ENCODE measurements around the gene MARVELD1.

The MARVELD1 gene

DNA sequence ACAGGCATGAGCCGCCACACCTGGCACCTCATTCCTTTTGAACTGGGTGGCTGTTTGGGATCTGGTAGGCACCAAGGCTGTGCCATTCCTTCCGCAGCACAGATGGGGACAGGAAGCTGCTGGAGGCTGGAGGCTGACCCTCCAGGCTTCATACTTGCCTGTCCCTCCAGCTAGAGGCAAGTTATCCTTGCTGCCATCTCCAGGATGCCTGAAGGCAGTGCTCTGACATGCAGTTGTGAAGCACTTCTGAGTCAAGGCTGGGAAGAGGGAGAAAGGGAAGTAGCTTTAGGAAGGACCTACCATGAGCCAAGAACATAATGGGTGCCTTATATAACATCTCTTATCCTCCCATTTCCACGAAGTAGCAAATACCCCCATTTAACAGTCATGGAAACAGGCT, 9.5 kb downstream of the MARVELD1 start:
- no peak for DNase-seq

DNA sequence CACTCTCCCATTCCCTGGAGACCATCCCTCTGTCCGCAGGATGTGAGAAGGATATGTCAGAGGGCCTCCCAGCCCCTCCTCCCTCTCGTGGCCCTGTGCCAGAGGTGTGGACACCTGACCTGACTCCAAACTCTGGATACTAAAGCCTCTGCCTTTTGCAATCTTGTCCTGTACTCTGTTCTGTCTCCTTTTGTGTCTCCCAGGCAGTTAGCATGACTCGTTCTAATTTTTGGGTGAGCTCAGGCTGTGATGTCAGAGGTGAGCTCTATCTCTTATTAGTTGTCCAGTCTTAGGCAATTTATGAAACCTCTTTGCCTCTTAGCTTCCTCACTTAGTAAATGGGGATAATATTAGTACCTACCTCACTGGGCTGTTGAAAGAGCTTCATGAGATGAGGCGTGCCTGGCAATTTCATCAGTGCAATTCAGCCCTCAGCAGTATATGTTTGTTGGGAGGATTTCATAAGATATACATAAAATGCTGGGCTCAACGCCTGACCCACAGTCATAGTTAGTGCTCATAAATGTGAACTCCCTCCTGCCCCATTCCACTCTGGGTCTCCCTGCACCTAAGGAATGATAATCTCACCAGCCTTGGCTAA, 10.9 kb downstream of the MARVELD1 start:
- no peak for DNase-seq

DNA sequence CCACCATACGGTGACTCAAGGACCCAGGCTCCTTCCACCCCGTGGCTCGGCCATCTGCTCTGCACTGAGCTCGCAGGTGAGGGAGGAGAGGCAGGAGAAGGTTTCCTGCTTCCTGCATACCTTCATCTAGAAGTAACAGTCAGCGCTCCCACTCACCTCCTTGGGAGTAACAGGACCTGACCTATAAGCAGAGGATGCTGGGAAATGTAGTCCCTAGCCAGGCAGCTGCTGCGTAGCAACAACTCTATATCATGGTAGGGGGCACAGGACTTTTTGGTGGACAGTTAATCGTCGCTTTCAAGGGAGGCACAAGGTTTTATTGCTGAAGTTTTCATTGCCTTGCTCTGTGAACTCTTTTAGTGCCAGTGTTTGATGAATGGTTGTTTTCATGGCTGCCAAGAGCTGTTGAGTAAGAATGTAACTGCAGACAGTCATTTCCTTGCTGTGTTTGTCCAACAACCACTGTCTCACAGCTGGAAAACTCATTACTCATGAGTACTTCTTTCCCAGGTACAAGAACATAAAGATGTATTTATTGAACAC, 13.2 kb downstream of the MARVELD1 start:
- DNase-seq, result no peak

DNA sequence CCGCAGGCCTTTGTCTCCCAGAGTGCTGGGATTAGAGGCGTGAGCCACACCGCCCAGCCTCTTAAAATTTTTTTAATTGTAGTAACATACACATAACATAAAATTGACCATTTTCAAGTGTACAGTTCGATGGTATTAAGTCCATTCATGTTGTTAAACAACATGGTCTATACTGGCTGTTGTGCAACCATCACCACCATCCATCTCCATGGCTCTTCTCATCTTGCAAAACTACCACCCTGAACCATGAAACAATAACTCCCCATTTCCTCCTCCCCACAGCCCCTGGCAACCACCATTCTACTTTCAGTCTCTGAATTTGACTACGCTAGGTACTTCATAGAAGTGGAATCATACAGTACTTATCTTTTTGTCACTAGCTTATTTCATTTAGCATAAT, 15.5 kb downstream of the MARVELD1 start:
- DNase-seq, result no peak

DNA sequence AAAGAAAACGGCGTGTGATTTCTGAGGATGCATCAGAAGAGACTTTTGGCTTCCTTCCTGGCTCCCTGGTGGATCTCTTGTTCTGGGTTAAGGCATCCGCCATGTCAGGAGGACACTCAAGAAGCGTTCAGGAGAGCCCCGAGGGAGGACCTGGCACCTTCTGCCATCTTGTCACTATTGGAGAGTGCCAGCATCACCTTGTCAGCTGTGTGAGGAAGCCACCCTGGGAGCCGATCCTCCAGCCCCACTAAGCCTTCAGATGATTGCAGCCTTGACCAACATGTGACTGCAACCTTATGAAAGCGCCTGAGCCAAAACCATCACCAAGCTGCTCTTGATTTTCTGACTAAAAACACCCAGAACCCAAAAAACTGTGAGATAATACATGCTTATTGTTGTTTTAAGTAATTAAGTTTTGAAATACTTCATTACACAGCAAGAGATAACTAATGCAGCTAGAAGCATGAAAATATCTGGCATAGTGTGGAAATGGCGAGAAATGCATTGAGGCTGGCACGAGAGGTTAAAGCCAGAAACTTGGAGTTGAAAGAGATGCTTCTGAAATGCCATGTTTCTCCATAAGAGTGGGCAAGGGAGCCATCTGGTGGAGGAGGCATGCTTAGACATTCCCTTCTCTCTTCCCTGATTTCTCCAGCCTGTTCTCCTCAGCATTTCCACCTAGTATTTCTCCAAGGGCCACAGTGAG, 18.0 kb downstream of the MARVELD1 start:
- peak; percentile 47 for DNase-seq

DNA sequence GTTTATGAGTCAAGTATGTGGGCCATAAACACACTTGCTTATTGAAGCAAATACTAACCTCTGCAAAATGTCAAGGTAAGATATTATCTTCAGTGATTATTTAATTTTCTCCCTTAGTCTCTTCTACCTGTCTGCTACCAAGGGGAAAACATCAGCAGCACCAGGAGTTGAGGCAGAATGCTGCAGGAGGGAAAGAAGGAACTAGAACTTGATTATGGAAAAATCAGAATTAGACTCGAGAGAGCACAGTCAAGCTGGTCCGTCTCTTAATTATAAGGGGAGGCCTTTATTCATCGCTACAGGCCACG, 18.5 kb downstream of the MARVELD1 start:
- no peak for DNase-seq

DNA sequence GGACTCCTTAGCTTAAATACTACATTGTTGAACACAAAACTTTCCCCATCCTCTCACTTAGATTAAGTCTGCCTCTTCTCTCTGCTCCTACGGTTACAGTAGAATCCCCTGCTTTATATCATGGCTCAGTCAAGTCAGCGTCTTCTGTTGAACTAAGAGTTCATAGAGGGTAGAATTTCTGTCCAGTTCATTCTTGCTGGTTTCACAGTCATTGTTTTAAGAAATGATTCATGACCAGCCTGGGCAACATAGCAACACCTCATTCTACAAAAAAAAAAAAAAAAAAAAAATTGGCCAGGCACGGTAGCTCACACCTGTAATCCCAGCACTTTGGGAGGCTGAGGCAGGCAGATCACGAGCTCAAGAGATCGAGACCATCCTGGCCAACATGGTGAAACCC, 19.7 kb downstream of the MARVELD1 start:
- no peak for DNase-seq

DNA sequence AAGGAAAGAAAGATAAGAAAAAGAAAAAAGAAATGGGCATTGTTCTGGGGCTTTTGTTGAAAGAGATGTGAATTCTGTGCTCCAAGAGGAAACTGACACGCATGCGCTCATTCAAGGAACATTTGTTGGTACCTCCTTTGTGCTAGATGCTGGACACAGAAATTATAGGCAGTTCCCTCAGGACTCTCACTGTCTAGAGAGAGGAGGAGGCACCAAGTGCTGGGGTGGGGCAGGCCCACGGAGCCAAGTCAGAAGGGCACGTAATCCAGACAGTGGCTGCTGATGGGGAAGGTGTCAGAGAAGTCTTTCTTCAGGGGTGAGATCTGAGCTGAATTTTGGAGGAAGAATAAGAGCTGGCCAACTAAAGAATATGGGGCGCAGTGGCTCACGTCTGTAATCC, 20.5 kb downstream of the MARVELD1 start:
- no peak for DNase-seq

DNA sequence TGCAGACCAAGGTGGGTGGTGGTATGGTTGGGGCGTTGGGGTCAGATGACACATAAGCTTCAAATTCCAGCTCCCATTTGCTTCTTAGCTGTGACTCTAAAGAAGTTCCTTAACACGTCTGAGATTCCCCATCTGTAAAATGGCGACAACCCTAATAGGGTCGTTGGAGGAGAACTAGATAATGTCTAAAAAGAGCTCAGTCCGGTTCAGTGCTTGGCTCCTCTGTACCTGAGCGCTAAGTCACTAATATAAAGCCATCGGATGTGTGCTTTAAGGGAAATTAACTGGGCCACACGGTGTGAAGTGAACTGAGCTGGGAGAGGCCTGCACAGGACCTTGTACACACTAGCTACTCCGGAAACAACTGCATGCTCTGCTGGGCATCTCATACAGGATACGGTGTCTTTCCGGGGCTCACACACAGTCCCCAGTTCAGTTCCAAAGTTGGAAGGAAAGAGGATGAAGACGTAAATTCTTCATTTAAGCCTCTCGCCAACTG, 22.9 kb downstream of the MARVELD1 start:
- DNase-seq, result no peak

DNA sequence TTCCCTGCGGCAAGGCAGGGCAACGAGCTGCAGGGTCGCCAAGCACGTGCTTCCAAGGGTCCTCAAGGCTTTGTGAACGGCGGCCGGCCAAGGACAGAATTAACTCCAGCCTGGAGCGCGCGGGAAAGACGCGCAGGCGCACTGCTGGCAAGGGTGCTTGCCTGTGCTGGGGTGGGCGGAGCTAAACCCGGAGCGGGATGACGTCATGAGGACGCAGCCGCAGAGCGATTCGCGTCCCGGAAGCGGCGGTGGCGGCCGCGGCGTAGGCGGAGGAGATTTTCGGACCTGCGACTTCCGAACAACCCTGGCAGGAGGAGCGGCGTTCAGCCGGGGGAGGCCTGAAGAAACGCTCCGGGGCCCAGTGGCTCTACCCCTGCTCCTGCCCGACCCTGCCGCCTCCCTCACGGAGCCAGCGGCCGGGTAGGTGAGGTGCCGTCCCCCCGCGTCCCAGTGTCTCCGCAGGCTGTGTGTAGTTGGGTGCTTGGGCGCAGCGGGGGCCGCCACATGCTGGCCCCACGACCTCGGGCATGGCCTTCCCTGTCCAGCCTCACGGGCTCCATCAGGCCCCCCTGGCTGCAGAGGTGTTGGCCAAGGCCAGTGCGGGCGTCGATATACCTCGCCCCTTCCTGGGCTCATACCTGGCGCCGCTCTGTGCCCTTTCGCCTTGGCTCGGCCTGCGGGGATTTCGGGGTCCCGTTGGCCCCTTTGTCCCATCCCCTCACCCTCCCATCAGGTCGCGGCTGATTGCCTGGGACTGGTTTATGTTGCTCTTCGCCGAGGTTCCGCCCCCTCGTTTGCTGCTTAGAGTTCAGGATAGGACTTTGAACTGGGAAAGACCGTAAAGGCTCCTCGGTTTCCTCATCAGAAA, 23.6 kb downstream of the MARVELD1 start, which contains the start of gene ZFYVE27:
Gene ZFYVE27 (plus strand): TSS at position 227 of the 868 bp plus-strand sequence. CDS start 1,350 bp downstream, outside the sequence.
- DNase-seq, result peak; percentile 90

DNA sequence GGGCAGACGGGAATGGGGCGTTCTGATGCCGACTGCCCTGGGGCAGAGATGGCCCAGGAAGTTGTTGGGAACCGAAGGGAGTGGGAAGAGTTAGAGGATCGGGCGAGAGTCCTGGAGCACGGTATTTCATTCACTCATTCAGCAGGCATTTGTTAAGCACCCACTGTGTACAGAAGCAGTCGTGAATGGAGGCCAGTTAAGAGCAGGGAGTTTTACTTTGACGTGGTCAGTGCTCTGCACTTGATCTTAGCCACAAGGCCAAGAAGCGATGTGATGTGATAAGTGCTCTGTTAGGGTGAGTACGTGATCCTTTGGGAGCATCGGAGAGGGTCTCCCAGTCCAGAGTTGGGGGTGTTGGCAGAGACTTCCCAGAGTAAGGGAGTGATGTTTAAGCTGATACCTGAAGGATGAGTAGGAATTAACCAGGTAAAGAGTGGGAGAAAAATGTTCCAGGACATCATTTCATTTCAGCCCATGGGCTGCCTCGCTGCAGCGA, 24.3 kb downstream of the MARVELD1 start:
- no peak for DNase-seq

DNA sequence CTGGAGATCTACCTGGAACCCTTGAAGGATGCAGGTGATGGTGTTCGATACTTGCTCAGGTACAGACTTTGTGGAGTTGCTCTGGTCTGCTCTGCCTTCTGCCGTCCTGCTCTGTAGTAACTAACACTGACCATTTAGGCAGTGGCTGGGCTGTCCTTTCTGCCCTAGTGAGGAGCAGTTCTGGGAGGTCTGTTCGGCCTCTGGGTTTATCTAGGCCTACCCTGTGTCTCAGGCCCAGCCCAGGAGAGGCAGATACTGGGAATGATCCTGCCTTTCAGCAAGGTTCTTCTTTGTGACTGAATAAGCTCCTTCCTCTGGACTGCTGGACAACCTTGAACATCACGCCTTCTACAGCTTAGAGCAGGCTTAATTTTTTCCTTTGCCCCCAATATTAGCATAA, 25.1 kb downstream of the MARVELD1 start:
- DNase-seq, result no peak

DNA sequence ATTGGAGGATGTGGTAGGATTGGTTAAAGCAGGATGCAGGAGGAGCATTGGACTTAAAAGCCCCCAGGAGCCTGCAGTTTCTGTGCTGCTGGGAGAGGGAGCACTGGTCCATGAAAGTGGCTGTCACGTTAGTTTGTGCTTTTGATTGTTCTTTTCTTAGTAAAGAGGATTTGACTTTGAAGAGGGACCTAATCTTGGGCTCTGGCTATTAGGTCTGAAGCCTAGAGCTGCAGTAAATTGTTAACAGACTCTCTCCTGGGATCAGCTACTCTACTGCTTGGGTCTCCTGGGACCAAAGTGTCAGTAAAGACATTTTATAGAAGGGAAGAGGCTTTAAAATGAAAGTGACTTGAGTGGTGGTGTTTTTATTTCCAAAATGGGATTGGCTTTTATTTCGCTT, 27.1 kb downstream of the MARVELD1 start:
- DNase-seq, result no peak

DNA sequence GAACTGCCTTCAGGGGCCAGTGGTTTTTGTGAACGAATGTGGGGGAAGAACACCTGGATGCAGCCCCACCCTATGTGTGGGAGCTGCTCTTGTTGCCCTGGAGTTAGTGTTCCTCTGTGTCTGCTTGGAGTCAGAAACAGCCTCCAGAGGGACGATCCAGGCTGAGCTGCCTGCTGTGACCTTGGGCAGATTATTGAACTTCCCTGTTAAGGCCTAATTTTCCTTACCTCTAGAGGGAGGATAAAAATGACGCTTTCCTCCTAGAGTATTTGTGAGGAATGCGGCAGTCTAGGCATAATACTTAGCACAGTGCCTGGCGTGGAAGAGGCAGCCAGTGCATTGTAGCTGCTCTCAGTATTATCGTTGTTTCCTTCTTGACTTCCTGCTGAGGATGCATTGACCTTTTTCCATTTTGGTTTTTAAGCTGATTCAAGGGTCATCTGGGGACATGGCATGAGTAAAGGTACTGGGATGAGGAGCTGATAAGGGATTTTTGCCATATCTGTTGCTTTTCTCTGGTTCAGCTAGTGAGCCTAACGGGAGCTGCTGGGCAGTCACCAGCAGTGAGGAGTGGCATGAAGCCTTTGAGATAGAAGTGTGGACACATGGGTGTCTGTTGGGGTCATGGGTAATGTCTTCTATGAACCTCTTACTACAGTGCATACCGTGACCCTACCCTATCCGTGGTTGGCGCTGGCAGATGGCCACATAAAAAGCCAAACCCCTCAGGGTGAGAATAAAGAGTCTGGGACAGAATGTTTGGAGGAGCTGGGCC, 29.8 kb downstream of the MARVELD1 start:
- DNase-seq, result no peak

DNA sequence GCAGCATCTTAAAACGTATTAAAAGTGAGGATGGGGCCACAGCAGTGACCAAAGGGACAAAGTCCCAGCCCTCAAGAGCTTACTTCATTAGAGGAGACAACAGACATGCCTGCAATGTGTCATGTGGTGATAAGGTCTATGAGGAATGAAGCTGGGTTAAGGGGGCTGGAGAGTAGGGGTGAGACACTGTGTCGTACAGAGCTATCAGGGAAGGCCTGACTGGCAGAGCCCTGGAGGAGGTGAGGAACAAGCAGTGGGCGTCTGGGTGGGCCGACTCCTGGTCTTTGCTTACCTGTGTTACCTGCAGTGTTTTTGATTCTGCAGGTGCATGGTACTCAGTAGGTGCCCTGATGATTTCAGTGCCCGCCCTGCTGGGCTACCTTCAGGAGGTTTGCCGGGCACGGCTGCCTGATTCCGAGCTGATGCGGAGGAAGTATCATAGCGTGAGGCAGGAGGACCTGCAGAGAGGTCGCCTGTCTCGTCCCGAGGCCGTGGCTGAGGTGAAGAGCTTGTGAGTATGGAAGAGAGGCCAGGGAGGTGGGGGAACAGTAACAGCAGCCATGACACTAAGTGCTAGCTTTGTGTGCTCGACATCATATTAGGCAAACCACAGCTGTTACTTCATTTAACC, 31.0 kb downstream of the MARVELD1 start:
- DNase-seq, result no peak

DNA sequence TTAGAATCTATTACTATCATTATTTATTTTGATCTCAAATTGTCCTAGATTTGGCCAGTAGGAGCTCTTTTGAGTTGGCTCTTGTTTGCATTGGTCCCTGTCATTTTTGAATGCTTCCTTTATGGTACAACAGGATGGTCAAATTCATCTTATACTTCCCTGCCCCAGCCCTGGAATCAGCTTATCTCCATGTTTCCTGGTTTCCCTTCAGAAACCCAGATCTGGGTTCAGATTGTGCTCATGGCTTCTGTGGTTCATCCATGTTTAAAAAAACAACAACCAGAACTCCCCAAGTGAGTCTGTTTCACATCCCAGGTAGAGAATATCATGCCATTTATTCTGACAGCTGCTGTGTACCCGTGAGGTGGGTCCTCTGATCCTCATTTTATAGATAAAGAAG, 34.0 kb downstream of the MARVELD1 start:
- no peak for DNase-seq

DNA sequence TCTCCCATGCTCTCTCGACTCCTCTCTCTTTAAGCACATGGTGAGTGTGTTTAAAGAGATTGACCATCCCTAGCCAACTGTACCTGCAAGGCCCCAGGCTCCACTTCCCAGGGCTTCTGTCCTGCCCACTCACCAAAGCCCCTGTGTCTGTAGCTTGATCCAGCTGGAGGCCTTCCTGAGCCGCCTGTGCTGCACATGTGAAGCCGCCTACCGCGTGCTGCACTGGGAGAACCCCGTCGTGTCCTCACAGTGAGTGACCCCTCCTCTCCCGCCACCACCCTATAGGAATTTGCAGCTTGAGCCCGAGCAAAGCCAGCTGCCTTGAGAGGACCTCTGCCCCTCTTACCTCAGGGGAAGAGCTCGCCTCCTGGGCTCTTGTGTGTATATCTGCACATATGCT, 34.6 kb downstream of the MARVELD1 start:
- DNase-seq, result no peak

DNA sequence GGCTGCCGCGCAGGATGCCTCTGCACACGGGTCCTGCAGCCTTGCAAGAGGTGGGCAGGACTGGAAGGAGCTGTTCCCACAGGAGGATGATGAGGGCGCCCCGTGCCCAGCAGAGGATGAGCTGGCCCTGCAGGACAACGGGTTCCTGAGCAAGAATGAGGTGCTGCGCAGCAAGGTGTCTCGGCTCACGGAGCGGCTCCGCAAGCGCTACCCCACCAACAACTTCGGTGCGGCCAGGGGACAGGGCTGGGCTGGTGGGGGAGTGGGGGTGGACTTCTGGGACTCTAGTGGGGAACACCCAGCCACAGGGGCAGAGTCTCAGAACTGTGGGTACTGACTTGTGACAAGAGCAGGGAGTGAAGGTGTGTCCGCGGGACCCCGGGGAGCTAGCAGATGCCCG, 39.4 kb downstream of the MARVELD1 start:
- no peak for DNase-seq

DNA sequence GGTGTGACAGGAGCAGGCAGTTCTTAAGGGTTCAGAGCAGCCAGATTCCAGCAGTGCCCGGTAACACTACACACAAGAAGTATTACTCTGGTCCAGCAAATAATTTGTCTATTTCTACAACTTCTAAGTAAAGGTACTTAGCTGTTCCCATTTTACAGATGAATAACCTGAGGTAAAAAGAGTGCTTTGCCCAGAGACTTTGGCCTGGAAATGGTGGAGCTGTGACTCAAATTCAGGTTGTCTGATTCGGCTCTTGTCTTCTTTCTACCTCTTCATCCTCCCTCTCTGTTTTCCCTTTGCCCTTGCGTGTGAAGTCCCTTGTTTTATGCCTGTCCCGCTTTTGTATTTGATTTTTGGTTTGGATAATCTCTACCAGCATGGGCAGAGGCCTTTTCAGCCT, 41.2 kb downstream of the MARVELD1 start:
- no peak for DNase-seq

DNA sequence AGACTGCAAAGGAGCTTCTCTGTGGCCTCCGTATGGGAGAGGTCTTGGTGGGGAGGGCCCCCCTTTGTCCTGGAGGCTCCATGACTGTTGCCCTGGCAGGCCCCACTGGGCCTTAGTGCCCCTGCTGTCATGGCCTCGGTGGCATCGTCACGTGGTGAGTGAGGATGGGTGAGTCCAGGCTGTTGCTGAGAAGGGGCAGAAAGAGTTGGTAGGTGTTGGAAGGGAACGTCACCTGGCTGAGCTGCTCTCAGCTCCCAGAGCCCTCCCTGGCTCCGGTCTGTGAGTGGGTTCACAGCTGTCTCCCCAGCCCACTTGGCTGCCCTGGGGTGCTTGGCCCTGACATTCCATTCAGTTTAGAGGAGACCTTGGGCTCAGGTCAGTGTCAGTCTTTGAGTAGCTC, 42.2 kb downstream of the MARVELD1 start:
- DNase-seq, result no peak

DNA sequence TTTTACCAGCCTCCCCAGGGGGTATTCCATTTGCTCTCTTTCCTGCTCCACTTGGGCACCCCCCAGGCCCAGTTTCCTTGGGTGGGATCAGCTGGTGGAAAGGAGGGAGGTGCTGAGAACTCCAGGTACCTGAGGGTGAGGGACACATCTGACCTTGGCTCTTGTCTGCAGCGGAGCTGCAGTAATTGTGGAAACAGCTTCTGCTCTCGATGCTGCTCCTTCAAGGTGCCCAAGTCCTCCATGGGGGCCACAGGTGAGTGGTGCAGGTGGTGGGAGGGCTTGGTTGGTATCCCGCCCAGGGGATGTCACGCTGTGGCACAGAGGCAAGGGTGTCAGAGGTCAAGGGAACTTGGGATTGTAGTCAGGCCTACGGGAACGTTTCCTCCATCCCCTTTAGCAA, 43.9 kb downstream of the MARVELD1 start:
- no peak for DNase-seq
